ENCODE results near the gene CLIC6.

DNA sequence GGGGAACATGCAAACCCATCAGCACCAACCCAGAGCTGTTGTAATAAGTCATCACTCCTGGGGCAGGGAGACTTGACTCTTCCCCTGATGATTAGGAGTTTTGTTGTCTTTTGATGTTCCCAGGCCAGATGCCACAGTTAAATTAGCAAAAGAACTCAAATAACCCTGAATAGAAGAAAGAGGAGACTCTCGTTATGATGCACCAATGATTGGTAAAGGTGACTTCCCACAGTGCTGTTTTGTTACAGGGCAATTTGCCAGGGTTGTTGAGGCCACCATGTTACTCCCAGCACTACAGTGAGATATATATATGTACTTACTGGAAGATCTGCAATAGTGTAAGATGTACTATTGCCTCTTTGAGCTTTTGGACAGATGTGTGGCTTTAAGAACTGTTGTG, 29.5 kb upstream of the CLIC6 start:
- TF ChIP-seq, protein P1, sequence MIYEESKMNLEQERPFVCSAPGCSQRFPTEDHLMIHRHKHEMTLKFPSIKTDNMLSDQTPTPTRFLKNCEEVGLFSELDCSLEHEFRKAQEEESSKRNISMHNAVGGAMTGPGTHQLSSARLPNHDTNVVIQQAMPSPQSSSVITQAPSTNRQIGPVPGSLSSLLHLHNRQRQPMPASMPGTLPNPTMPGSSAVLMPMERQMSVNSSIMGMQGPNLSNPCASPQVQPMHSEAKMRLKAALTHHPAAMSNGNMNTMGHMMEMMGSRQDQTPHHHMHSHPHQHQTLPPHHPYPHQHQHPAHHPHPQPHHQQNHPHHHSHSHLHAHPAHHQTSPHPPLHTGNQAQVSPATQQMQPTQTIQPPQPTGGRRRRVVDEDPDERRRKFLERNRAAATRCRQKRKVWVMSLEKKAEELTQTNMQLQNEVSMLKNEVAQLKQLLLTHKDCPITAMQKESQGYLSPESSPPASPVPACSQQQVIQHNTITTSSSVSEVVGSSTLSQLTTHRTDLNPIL (CRISPR knock-in tag; IDR thresholded peaks at IDR 0.05; ENCODE audit: low read depth) = no peak
- TF ChIP-seq SNAI2 (CRISPR knock-in tag; IDR thresholded peaks at IDR 0.05) = no peak
- TF ChIP-seq ZFP3 (CRISPR knock-in tag; IDR thresholded peaks at IDR 0.05) = no peak
- TF ChIP-seq TOX (CRISPR knock-in tag; IDR thresholded peaks at IDR 0.05; ENCODE audit: borderline replicate concordance) = no peak
- TF ChIP-seq ARNTL (CRISPR knock-in tag; IDR thresholded peaks at IDR 0.05; ENCODE audit: borderline replicate concordance, low read depth) = no peak
- TF ChIP-seq RARB (CRISPR knock-in tag; IDR thresholded peaks at IDR 0.05) = no peak
- TF ChIP-seq, protein P2, sequence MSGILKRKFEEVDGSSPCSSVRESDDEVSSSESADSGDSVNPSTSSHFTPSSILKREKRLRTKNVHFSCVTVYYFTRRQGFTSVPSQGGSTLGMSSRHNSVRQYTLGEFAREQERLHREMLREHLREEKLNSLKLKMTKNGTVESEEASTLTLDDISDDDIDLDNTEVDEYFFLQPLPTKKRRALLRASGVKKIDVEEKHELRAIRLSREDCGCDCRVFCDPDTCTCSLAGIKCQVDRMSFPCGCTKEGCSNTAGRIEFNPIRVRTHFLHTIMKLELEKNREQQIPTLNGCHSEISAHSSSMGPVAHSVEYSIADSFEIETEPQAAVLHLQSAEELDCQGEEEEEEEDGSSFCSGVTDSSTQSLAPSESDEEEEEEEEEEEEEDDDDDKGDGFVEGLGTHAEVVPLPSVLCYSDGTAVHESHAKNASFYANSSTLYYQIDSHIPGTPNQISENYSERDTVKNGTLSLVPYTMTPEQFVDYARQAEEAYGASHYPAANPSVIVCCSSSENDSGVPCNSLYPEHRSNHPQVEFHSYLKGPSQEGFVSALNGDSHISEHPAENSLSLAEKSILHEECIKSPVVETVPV (CRISPR knock-in tag; IDR thresholded peaks at IDR 0.05) = no peak
- TF ChIP-seq PPARA (CRISPR knock-in tag; IDR thresholded peaks at IDR 0.05; ENCODE audit: borderline replicate concordance) = no peak
- TF ChIP-seq, protein P3, sequence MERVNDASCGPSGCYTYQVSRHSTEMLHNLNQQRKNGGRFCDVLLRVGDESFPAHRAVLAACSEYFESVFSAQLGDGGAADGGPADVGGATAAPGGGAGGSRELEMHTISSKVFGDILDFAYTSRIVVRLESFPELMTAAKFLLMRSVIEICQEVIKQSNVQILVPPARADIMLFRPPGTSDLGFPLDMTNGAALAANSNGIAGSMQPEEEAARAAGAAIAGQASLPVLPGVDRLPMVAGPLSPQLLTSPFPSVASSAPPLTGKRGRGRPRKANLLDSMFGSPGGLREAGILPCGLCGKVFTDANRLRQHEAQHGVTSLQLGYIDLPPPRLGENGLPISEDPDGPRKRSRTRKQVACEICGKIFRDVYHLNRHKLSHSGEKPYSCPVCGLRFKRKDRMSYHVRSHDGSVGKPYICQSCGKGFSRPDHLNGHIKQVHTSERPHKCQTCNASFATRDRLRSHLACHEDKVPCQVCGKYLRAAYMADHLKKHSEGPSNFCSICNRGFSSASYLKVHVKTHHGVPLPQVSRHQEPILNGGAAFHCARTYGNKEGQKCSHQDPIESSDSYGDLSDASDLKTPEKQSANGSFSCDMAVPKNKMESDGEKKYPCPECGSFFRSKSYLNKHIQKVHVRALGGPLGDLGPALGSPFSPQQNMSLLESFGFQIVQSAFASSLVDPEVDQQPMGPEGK (CRISPR knock-in tag; IDR thresholded peaks at IDR 0.05; ENCODE audit: borderline replicate concordance) = no peak
- no peak for TF ChIP-seq CSDC2 (CRISPR knock-in tag; IDR thresholded peaks at IDR 0.05)
- no peak for TF ChIP-seq ZNF8 (CRISPR knock-in tag; IDR thresholded peaks at IDR 0.05)
- TF ChIP-seq ZFP30 (CRISPR knock-in tag; IDR thresholded peaks at IDR 0.05) = no peak
- TF ChIP-seq, protein P4, sequence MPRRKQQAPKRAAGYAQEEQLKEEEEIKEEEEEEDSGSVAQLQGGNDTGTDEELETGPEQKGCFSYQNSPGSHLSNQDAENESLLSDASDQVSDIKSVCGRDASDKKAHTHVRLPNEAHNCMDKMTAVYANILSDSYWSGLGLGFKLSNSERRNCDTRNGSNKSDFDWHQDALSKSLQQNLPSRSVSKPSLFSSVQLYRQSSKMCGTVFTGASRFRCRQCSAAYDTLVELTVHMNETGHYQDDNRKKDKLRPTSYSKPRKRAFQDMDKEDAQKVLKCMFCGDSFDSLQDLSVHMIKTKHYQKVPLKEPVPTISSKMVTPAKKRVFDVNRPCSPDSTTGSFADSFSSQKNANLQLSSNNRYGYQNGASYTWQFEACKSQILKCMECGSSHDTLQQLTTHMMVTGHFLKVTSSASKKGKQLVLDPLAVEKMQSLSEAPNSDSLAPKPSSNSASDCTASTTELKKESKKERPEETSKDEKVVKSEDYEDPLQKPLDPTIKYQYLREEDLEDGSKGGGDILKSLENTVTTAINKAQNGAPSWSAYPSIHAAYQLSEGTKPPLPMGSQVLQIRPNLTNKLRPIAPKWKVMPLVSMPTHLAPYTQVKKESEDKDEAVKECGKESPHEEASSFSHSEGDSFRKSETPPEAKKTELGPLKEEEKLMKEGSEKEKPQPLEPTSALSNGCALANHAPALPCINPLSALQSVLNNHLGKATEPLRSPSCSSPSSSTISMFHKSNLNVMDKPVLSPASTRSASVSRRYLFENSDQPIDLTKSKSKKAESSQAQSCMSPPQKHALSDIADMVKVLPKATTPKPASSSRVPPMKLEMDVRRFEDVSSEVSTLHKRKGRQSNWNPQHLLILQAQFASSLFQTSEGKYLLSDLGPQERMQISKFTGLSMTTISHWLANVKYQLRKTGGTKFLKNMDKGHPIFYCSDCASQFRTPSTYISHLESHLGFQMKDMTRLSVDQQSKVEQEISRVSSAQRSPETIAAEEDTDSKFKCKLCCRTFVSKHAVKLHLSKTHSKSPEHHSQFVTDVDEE (CRISPR knock-in tag; IDR thresholded peaks at IDR 0.05) = no peak
- no peak for TF ChIP-seq ZNF70 (CRISPR knock-in tag; IDR thresholded peaks at IDR 0.05)
